ENCODE results near the gene CPNE5.

- no peak for TF ChIP-seq POLR2A (IDR thresholded peaks at IDR 0.05; ENCODE audit: low read depth, low read length)
- TF ChIP-seq CTCF (conservative IDR thresholded peaks at IDR 0.05; ENCODE audit: low read depth, low read length) = no peak
- TF ChIP-seq RAD21 (IDR thresholded peaks at IDR 0.05; ENCODE audit: low read length) = no peak
- no peak for TF ChIP-seq CEBPB (IDR thresholded peaks at IDR 0.05; ENCODE audit: low read depth, low read length)
- no peak for TF ChIP-seq RFX5 (IDR thresholded peaks at IDR 0.05; ENCODE audit: low read depth, low read length)
- TF ChIP-seq RCOR1 (IDR thresholded peaks at IDR 0.05; ENCODE audit: insufficient replicate concordance, low read length) = no peak
- no peak for TF ChIP-seq CHD1 (IDR thresholded peaks at IDR 0.05; ENCODE audit: low read depth, low read length)
- TF ChIP-seq MXI1 (IDR thresholded peaks at IDR 0.05; ENCODE audit: borderline replicate concordance, low read depth, low read length) = no peak
- TF ChIP-seq BHLHE40 (IDR thresholded peaks at IDR 0.05; ENCODE audit: low read depth, low read length) = no peak
- TF ChIP-seq, protein P1, sequence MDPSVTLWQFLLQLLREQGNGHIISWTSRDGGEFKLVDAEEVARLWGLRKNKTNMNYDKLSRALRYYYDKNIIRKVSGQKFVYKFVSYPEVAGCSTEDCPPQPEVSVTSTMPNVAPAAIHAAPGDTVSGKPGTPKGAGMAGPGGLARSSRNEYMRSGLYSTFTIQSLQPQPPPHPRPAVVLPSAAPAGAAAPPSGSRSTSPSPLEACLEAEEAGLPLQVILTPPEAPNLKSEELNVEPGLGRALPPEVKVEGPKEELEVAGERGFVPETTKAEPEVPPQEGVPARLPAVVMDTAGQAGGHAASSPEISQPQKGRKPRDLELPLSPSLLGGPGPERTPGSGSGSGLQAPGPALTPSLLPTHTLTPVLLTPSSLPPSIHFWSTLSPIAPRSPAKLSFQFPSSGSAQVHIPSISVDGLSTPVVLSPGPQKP (IDR thresholded peaks at IDR 0.05; ENCODE audit: borderline replicate concordance, low read depth, low read length) = no peak
- TF ChIP-seq NFE2L2 (IDR thresholded peaks at IDR 0.05; ENCODE audit: low read depth, low read length) = no peak
- TF ChIP-seq MAFK (IDR thresholded peaks at IDR 0.05; ENCODE audit: low read depth, low read length) = no peak
- TF ChIP-seq USF2 (IDR thresholded peaks at IDR 0.05; ENCODE audit: low read depth, low read length) = no peak
Measured at GRCh38 chr6:36865835-36866234, 26.6 kb upstream of the CPNE5 start.
